ENCODE data around the gene MASP1.

The MASP1 gene

GRCh38 chr3:187288131-187288854 is 3.2 kb downstream of the MASP1 start:
- H3K9ac ChIP-seq (ENCODE audit: low read depth, low read length, poor library complexity, severe bottlenecking) = no peak overlapping the region
- TF ChIP-seq CTCF (conservative IDR thresholded peaks at IDR 0.05; ENCODE audit: low read length) (no peak), EZH2phosphoT487 (IDR thresholded peaks at IDR 0.05; ENCODE audit: borderline replicate concordance) (no peak)

GRCh38 chr3:187287256-187287655 is 4.3 kb downstream of the MASP1 start:
- Histone ChIP-seq H3K4me2 (ENCODE audit: low read depth, low read length, poor library complexity, severe bottlenecking) (no peak overlapping the region), H3F3A (ENCODE audit: low read depth) (no peaks in the 10 kb centered on the region), H2AFZ (ENCODE audit: low read length) (no peak overlapping the region), H3K27me3 (ENCODE audit: insufficient read depth, low read length, poor library complexity, severe bottlenecking) (no peaks in the 10 kb centered on the region), H3K9ac (ENCODE audit: low read depth, low read length, poor library complexity, severe bottlenecking) (no peak overlapping the region), H3K9me2 (replicated peaks; ENCODE audit: low read depth, low read length) (no peaks in the 10 kb centered on the region), H4K20me1 (ENCODE audit: insufficient read depth, low read length, poor library complexity, severe bottlenecking) (no peaks in the 10 kb centered on the region), H3K9me3 (ENCODE audit: insufficient read depth, low read depth, low read length) (no peaks in the 10 kb centered on the region), H3K4me1 (ENCODE audit: insufficient read depth, low read length, poor library complexity, severe bottlenecking) (no peaks in the 10 kb centered on the region), H3K79me2 (ENCODE audit: insufficient read depth, low read length) (no peaks in the 10 kb centered on the region), H3K36me3 (ENCODE audit: insufficient read depth, low read length) (no peaks in the 10 kb centered on the region), H3K4me3 (ENCODE audit: low read length, poor library complexity, severe bottlenecking) (no peak overlapping the region)
- TF ChIP-seq EZH2phosphoT487 (IDR thresholded peaks at IDR 0.05; ENCODE audit: borderline replicate concordance) (no peak), CTCF (conservative IDR thresholded peaks at IDR 0.05; ENCODE audit: low read length) (no peak)

More at GRCh38 chr3:187288131-187288854, 3.2 kb downstream of the MASP1 start:
- no peak overlapping the region for H3K4me2 ChIP-seq (ENCODE audit: low read depth, low read length, poor library complexity, severe bottlenecking)
- H3K4me3 ChIP-seq (ENCODE audit: low read length, poor library complexity, severe bottlenecking) = no peak overlapping the region
- no peaks in the 10 kb centered on the region for H4K20me1 ChIP-seq (ENCODE audit: insufficient read depth, low read length, poor library complexity, severe bottlenecking)
- H3K9me3 ChIP-seq (ENCODE audit: insufficient read depth, low read depth, low read length) = no peaks in the 10 kb centered on the region
- H3K79me2 ChIP-seq (ENCODE audit: insufficient read depth, low read length) = no peaks in the 10 kb centered on the region
- H3K27me3 ChIP-seq (ENCODE audit: insufficient read depth, low read length, poor library complexity, severe bottlenecking) = no peaks in the 10 kb centered on the region
- no peak overlapping the region for H2AFZ ChIP-seq (ENCODE audit: low read length)
- H3K4me1 ChIP-seq (ENCODE audit: insufficient read depth, low read length, poor library complexity, severe bottlenecking) = no peaks in the 10 kb centered on the region
- H3K9me2 ChIP-seq (replicated peaks; ENCODE audit: low read depth, low read length) = no peaks in the 10 kb centered on the region
- H3F3A ChIP-seq (ENCODE audit: low read depth) = no peaks in the 10 kb centered on the region
- H3K36me3 ChIP-seq (ENCODE audit: insufficient read depth, low read length) = no peaks in the 10 kb centered on the region

GRCh38 chr3:187286467-187287059 is 5.0 kb downstream of the MASP1 start:
- Histone ChIP-seq H3K9me3 (ENCODE audit: insufficient read depth, low read depth, low read length) (no peaks in the 10 kb centered on the region), H3K27me3 (ENCODE audit: insufficient read depth, low read length, poor library complexity, severe bottlenecking) (no peaks in the 10 kb centered on the region), H3K79me2 (ENCODE audit: insufficient read depth, low read length) (no peaks in the 10 kb centered on the region), H3K4me3 (ENCODE audit: low read length, poor library complexity, severe bottlenecking) (no peak overlapping the region), H4K20me1 (ENCODE audit: insufficient read depth, low read length, poor library complexity, severe bottlenecking) (no peaks in the 10 kb centered on the region), H3K4me1 (ENCODE audit: insufficient read depth, low read length, poor library complexity, severe bottlenecking) (no peaks in the 10 kb centered on the region), H3K9me2 (replicated peaks; ENCODE audit: low read depth, low read length) (no peaks in the 10 kb centered on the region), H3K9ac (ENCODE audit: low read depth, low read length, poor library complexity, severe bottlenecking) (no peak overlapping the region), H3K4me2 (ENCODE audit: low read depth, low read length, poor library complexity, severe bottlenecking) (no peak overlapping the region), H3F3A (ENCODE audit: low read depth) (no peaks in the 10 kb centered on the region), H2AFZ (ENCODE audit: low read length) (no peak overlapping the region), H3K36me3 (ENCODE audit: insufficient read depth, low read length) (no peaks in the 10 kb centered on the region)
- no peak for TF ChIP-seq EZH2phosphoT487 (IDR thresholded peaks at IDR 0.05; ENCODE audit: borderline replicate concordance)

Measured in Loucy (cell line).